Ectodermal cell (in vitro differentiated cells): ENCODE results near the gene SH3BGRL2.

Experiments used
- H3K27ac ChIP-seq: 2 replicates; pipeline ENCODE4 v1.7.0; 2013; ENCODE audit warnings: mild to moderate bottlenecking, low read depth, low read length; ENCODE audit not compliant: insufficient read depth, poor library complexity, severe bottlenecking
- H3K27me3 ChIP-seq: 2 replicates; pipeline ENCODE4 v1.7.0; 2013; ENCODE audit warnings: mild to moderate bottlenecking, low read length; ENCODE audit not compliant: insufficient read depth, control insufficient read depth, poor library complexity, severe bottlenecking
- H3K36me3 ChIP-seq: one replicate; pipeline ENCODE4 v1.7.0; 2013; ENCODE audit warnings: low read length; ENCODE audit not compliant: control insufficient read depth, insufficient read depth
- H3K4me1 ChIP-seq: one replicate; pipeline ENCODE4 v1.7.0; 2013; ENCODE audit warnings: low read length; ENCODE audit not compliant: control insufficient read depth, insufficient read depth
- H3K4me3 ChIP-seq: 2 replicates; pipeline ENCODE4 v1.7.0; 2013; ENCODE audit warnings: low read depth, low read length, control low read depth; ENCODE audit not compliant: insufficient read depth
- H3K9me3 ChIP-seq: 2 replicates; pipeline ENCODE4 v1.7.0; 2013; ENCODE audit warnings: mild to moderate bottlenecking, low read length, moderate library complexity; ENCODE audit not compliant: control insufficient read depth
- WGBS, 2 experiments: methylation state at CpG; one replicate each; pipeline ENCODE4 v1.1.7; 2013; ENCODE audit warnings: missing lambda C conversion rate in 2 of 2; 5-methylcytosine and 5-hydroxymethylcytosine counted together

The SH3BGRL2 gene

GRCh38 chr6:79604583-79605037 lies 26.5 kb upstream of the SH3BGRL2 start:
- Histone ChIP-seq H3K27ac (no peak overlapping the region), H3K4me3 (no peak overlapping the region), H3K4me1 (no peaks in the 10 kb centered on the region), H3K36me3 (no peaks in the 10 kb centered on the region), H3K9me3 (no peaks in the 10 kb centered on the region), H3K27me3 (no peaks in the 10 kb centered on the region)
- 96 to 100% methylated on average over 4 of the region's 4 CpGs for WGBS, 2 experiments

- H3K36me3 ChIP-seq = no peaks in the 10 kb centered on the region
- H3K27ac ChIP-seq = no peak overlapping the region
- no peaks in the 10 kb centered on the region for H3K9me3 ChIP-seq
- H3K27me3 ChIP-seq = no peaks in the 10 kb centered on the region
- H3K4me1 ChIP-seq = no peaks in the 10 kb centered on the region
- no peak overlapping the region for H3K4me3 ChIP-seq
- WGBS, 2 experiments = 90 to 97% methylated on average over 3 of the region's 3 CpGs
Measured at GRCh38 chr6:79605061-79605460, 26.1 kb upstream of the SH3BGRL2 start.

DNA sequence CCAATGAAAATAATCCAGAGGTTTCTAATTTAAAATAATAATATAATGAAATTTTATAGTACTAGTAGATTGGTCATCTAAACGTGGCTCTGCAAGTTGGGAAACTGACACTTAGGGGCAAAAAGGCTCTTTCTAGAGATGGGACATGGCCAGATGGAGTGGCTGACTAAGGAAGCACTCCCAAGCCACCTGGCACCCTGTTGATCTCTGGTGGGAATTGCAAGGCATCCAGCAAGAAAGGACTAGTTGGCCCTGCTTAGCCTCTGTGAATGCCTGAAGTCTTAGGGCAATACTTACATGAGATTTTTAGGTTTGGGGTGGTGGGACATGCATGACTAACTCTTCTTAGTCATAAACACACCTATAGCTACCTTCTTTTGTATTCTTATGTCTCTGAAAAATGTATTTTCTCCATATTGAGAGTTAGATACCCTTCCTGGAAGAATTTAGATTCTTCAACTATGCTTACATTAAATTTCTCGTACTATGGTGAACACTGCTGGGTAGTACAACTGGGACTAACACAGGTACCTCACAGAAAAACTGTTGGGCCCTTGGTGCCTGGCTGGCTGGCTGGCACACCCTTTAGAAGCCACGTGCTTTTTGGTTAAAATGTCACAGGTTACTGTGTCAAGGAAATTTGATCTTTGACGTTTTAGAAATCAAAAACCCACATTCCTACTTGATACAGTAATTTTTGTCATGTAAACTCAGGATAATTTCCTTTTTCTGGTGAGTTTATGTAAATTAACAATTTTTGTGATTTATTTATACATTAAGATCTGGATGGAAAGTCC lies 25.0 kb upstream of the SH3BGRL2 start:
- no peak overlapping the region for H3K27ac ChIP-seq
- 91 to 93% methylated on average over 3 to 4 of the region's 4 CpGs for WGBS, 2 experiments

DNA sequence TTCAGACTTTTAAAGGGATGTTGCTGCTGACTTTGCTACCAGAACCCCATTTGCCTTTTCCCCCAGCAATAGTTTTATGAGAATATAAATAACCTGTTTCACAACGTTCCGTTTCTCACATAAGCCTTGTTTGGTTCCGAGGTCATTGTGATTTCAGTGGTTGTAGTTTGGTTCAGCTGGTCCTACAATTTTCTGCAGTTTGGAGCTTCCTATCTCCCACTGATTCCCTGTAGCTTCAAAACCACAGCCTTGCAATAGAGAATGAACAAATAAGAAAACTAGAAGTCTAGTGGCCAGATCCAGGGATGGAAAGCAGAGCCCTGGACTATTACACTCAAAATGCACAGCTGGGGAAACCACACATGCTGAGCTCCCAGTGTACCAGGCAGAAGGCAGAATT lies 24.1 kb upstream of the SH3BGRL2 start:
- Histone ChIP-seq H3K27ac (no peak overlapping the region), H3K4me1 (no peaks in the 10 kb centered on the region), H3K4me3 (no peak overlapping the region), H3K27me3 (no peaks in the 10 kb centered on the region), H3K9me3 (no peaks in the 10 kb centered on the region), H3K36me3 (no peaks in the 10 kb centered on the region)
- 81% methylated on average over 3 of the region's 3 CpGs for WGBS, 2 experiments

More for the DNA sequence above, 25.0 kb upstream of the SH3BGRL2 start:
- H3K4me3 ChIP-seq = no peak overlapping the region
- no peaks in the 10 kb centered on the region for H3K36me3 ChIP-seq
- no peaks in the 10 kb centered on the region for H3K4me1 ChIP-seq
- no peaks in the 10 kb centered on the region for H3K9me3 ChIP-seq
- no peaks in the 10 kb centered on the region for H3K27me3 ChIP-seq

DNA sequence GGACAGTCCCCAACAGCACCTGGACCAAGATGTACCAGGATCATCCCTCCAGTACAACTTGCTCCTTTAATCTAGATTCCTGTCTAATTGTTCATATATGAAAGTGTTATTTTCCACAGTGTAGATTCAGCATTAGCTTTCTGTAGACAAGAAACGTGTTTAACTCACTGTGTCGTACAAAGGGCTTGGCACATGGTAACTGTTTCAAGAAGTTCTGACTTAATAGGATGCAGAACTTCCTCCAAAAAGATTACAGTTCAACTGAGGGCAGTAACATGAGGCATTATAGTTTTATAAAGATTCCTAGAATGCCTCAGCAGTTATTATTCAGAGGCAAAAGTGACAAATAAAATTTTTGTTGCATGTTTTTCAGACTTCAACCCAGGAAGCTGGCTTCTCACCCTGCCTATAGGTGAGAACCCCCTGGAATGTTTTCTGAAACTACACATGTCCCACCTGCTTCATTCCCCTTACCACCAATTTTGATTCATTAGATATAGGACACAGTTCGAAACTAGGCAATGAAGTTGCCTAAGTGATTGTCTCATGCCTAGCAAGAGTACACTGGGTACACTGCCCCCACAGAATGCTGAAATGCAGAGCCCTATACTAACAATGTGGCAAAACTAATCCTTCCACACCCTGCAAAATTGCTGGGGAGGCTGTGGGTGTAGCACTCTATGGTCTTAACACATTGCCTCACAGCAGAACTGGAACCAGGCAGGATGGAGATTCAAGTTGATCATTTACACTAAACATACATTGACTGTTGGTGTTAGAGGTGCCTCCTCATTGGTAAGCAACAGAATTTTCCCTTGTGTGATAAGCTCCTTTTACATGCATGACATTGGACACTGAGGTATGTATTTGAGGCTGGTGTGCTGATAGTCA lies 22.6 kb upstream of the SH3BGRL2 start:
- Histone ChIP-seq H3K4me1 (no peaks in the 10 kb centered on the region), H3K9me3 (no peaks in the 10 kb centered on the region), H3K27ac (no peak overlapping the region), H3K4me3 (no peak overlapping the region), H3K27me3 (no peaks in the 10 kb centered on the region), H3K36me3 (no peaks in the 10 kb centered on the region)
- WGBS, 2 experiments = 93 to 98% methylated on average over 3 of the region's 3 CpGs

- no peak overlapping the region for H3K4me3 ChIP-seq
- H3K4me1 ChIP-seq = no peaks in the 10 kb centered on the region
- 84 to 85% methylated on average over 3 of the region's 3 CpGs for WGBS, 2 experiments
- H3K27me3 ChIP-seq = no peaks in the 10 kb centered on the region
- no peaks in the 10 kb centered on the region for H3K36me3 ChIP-seq
- H3K9me3 ChIP-seq = no peaks in the 10 kb centered on the region
- H3K27ac ChIP-seq = no peak overlapping the region
Measured at GRCh38 chr6:79609225-79609595, 21.9 kb upstream of the SH3BGRL2 start.

- H3K36me3 ChIP-seq = no peaks in the 10 kb centered on the region
- no peaks in the 10 kb centered on the region for H3K9me3 ChIP-seq
- H3K27me3 ChIP-seq = no peaks in the 10 kb centered on the region
- no peak overlapping the region for H3K27ac ChIP-seq
- WGBS, 2 experiments = 90 to 96% methylated on average over 5 of the region's 5 CpGs
- H3K4me3 ChIP-seq = no peak overlapping the region
- peaks cover 5% of the 10 kb centered on the region for H3K4me1 ChIP-seq
Measured at GRCh38 chr6:79610306-79611009, 20.7 kb upstream of the SH3BGRL2 start.

- Histone ChIP-seq H3K9me3 (no peaks in the 10 kb centered on the region), H3K36me3 (no peaks in the 10 kb centered on the region), H3K27ac (no peak overlapping the region), H3K4me3 (no peak overlapping the region), H3K27me3 (no peaks in the 10 kb centered on the region), H3K4me1 (peaks cover 5% of the 10 kb centered on the region)
- WGBS, 2 experiments = 85 to 98% methylated on average over 2 of the region's 2 CpGs
Measured at GRCh38 chr6:79612457-79612856, 18.7 kb upstream of the SH3BGRL2 start.

- no peak overlapping the region for H3K4me3 ChIP-seq
- H3K4me1 ChIP-seq = peaks cover 5% of the 10 kb centered on the region
- H3K36me3 ChIP-seq = no peaks in the 10 kb centered on the region
- no peaks in the 10 kb centered on the region for H3K9me3 ChIP-seq
- H3K27me3 ChIP-seq = no peaks in the 10 kb centered on the region
- H3K27ac ChIP-seq = no peak overlapping the region
- WGBS, 2 experiments = 86 to 89% methylated on average over 2 of the region's 2 CpGs
Measured at GRCh38 chr6:79612918-79613317, 18.2 kb upstream of the SH3BGRL2 start.

GRCh38 chr6:79613912-79614311 lies 17.2 kb upstream of the SH3BGRL2 start:
- H3K27ac ChIP-seq = no peak overlapping the region

More at GRCh38 chr6:79613912-79614311, 17.2 kb upstream of the SH3BGRL2 start:
- Histone ChIP-seq H3K27me3 (no peaks in the 10 kb centered on the region), H3K36me3 (no peaks in the 10 kb centered on the region), H3K4me1 (peaks cover 5% of the 10 kb centered on the region), H3K4me3 (no peak overlapping the region), H3K9me3 (no peaks in the 10 kb centered on the region)
- WGBS, 2 experiments = 91 to 92% methylated on average over 6 of the region's 6 CpGs
